Aorta (tissue), 5 donors: Measurements from ENCODE around the gene TMEM132D. TPM values are rescaled to one million over a fixed set of nuclear protein-coding genes. Genes with fewer than 3 reads are reported as not detected.

Experiments
- ATAC-seq: fragments of 200-7000 bp; cut with Tn5 transposase; one replicate; pipeline ENCODE4 v1.9.1; 2022; ENCODE audit warnings: moderate library complexity; ENCODE audit not compliant: low FRiP score
- DNase-seq, 2 donors: peaks; one replicate each; pipeline ENCODE4 v3.0.0-alpha.2; 2020
- H3K27ac ChIP-seq, 2 donors: one replicate each; pipeline ENCODE4 v1.5.1; 2013; ENCODE audit warnings: low read length in 2 of 2, mild to moderate bottlenecking in 2 of 2, moderate library complexity in 2 of 2, control low read depth in 1 of 2, inconsistent platforms in 1 of 2, low read depth in 1 of 2
- H3K27me3 ChIP-seq, 2 donors: one replicate each; pipeline ENCODE4 v1.6.1; 2013; ENCODE audit warnings: control low read depth in 1 of 2, low read length in 1 of 2, mild to moderate bottlenecking in 1 of 2, moderate library complexity in 1 of 2; ENCODE audit not compliant: insufficient read depth in 2 of 2, control insufficient read depth in 1 of 2
- H3K36me3 ChIP-seq, 2 donors: one replicate each; pipeline ENCODE4 v1.6.1; 2013; ENCODE audit warnings: control low read depth in 1 of 2, low read length in 1 of 2, mild to moderate bottlenecking in 1 of 2; ENCODE audit not compliant: insufficient read depth in 2 of 2, control insufficient read depth in 1 of 2
- H3K4me1 ChIP-seq, 2 donors: one replicate each; pipeline ENCODE4 v1.6.1; 2013; ENCODE audit warnings: low read length in 2 of 2, control low read depth in 1 of 2, mild to moderate bottlenecking in 1 of 2, moderate library complexity in 1 of 2; ENCODE audit not compliant: insufficient read depth in 2 of 2, control insufficient read depth in 1 of 2
- H3K4me3 ChIP-seq, 2 donors: one replicate each; pipeline ENCODE4 v1.5.1; 2013; ENCODE audit warnings: low read length in 2 of 2, control low read depth in 1 of 2, mild to moderate bottlenecking in 1 of 2
- H3K9me3 ChIP-seq: one replicate; pipeline ENCODE4 v1.6.1; 2013; ENCODE audit warnings: mild to moderate bottlenecking, low read length; ENCODE audit not compliant: control insufficient read depth
- WGBS, 2 donors: extraction: QIAGEN DNeasy Blood & Tissue Kit; methylation state at CpG; one replicate each; pipeline ENCODE4 v1.1.7; 2013; 5-methylcytosine and 5-hydroxymethylcytosine counted together
- intact Hi-C, 2 donors: fragments of 100-400 bp; cut with DNase I; formaldehyde crosslinking; loops; one replicate each; pipeline versions ENCODE4 v1.14.2 to v1.15.0; 2022
- polyA plus RNA-seq, 2 donors: library from polyadenylated mRNA; stranded (reverse); fragments of 200-250 nt; gene quantifications; one replicate each; pipeline ENCODE4 v1.2.3, GENCODE V29; 2013
- total RNA-seq, 2 donors: library from RNA; stranded (reverse); fragmentation: NEBNext Ultra II Directional; extraction: Animal tissue kit (Norgen Biotek cat#: 25700); gene quantifications; one replicate each; pipeline ENCODE4 v1.2.1, GENCODE V29; 2021
- donor health status: healthy with polysubstance abuse.
- donor health status: Bipolar disorder and iron deficiency.
- donor health status: DM: no; HTN: no; CAD: no.
- donor health status: DM: no; HTN: no; CAD: no.
- donor health status: DM: yes; HTN: yes; CAD: no.

The TMEM132D gene
- total and polyA plus RNA-seq, 4 donors, result not detected

- WGBS, 2 donors, result 88 to 92% methylated on average over 5 of the region's 5 CpGs
- no peak for DNase-seq
- Histone ChIP-seq H3K4me3 (no peak overlapping the region), H3K4me1 (no peaks in the 10 kb centered on the region), H3K9me3 (peaks cover 6% of the 10 kb centered on the region), H3K27ac (no peak overlapping the region), H3K36me3 (no peaks in the 10 kb centered on the region), H3K27me3 (no peaks in the 10 kb centered on the region)
- ATAC-seq, result no peak
- intact Hi-C loops, result no loop called here
Measured at GRCh38 chr12:129279771-129280170, 624.1 kb downstream of the TMEM132D start.

GRCh38 chr12:129276361-129277060 is 627.3 kb downstream of the TMEM132D start:
- H3K27ac ChIP-seq, result no peak overlapping the region
- no peaks in the 10 kb centered on the region for H3K4me1 ChIP-seq
- peaks cover 3% of the 10 kb centered on the region for H3K9me3 ChIP-seq
- H3K27me3 ChIP-seq, result no peaks in the 10 kb centered on the region
- H3K36me3 ChIP-seq, result no peaks in the 10 kb centered on the region
- ATAC-seq (no peak), DNase-seq (no peak)
- no peak overlapping the region for H3K4me3 ChIP-seq
- WGBS, 2 donors, result 43 to 54% methylated on average over 9 of the region's 9 CpGs
- intact Hi-C loops, result no loop called here

GRCh38 chr12:129269756-129270495 is 633.9 kb downstream of the TMEM132D start:
- H3K36me3 ChIP-seq, result no peaks in the 10 kb centered on the region
- no peak overlapping the region for H3K4me3 ChIP-seq
- no peak for DNase-seq
- ATAC-seq, result no peak
- peaks cover 2% of the 10 kb centered on the region for H3K9me3 ChIP-seq
- H3K27me3 ChIP-seq, result no peaks in the 10 kb centered on the region
- WGBS, 2 donors, result 58 to 59% methylated on average over 16 of the region's 16 CpGs
- no peak overlapping the region for H3K27ac ChIP-seq
- intact Hi-C loops, result no loop called here
- no peaks in the 10 kb centered on the region for H3K4me1 ChIP-seq

GRCh38 chr12:129258781-129259318 is 645.0 kb downstream of the TMEM132D start:
- WGBS, 2 donors, result 78 to 81% methylated on average over 5 of the region's 5 CpGs
- Histone ChIP-seq H3K4me3 (no peak overlapping the region), H3K36me3 (no peaks in the 10 kb centered on the region), H3K27me3 (no peaks in the 10 kb centered on the region), H3K27ac (no peak overlapping the region), H3K9me3 (peaks cover 3% of the 10 kb centered on the region), H3K4me1 (no peaks in the 10 kb centered on the region)
- DNase-seq (no peak), ATAC-seq (no peak)
- intact Hi-C loops, result no loop called here

- 74 to 77% methylated on average over 3 of the region's 3 CpGs for WGBS, 2 donors
- ATAC-seq, result no peak
- Histone ChIP-seq H3K4me3 (no peak overlapping the region), H3K9me3 (peaks cover 3% of the 10 kb centered on the region), H3K4me1 (no peaks in the 10 kb centered on the region), H3K36me3 (no peaks in the 10 kb centered on the region), H3K27me3 (no peaks in the 10 kb centered on the region), H3K27ac (no peak overlapping the region)
- intact Hi-C loops, result no loop called here
- DNase-seq, result no peak
Measured at GRCh38 chr12:129257524-129257923, 646.3 kb downstream of the TMEM132D start.

GRCh38 chr12:129246630-129247029 is 657.2 kb downstream of the TMEM132D start:
- Histone ChIP-seq H3K27me3 (no peaks in the 10 kb centered on the region), H3K9me3 (peaks cover 1% of the 10 kb centered on the region), H3K36me3 (no peaks in the 10 kb centered on the region), H3K4me1 (no peaks in the 10 kb centered on the region), H3K27ac (no peak overlapping the region), H3K4me3 (no peak overlapping the region)
- ATAC-seq (no peak), DNase-seq (no peak)
- intact Hi-C loops, result no loop called here
- WGBS, 2 donors, result 60 to 70% methylated on average over 2 of the region's 2 CpGs

GRCh38 chr12:129245769-129246168 is 658.1 kb downstream of the TMEM132D start:
- H3K4me1 ChIP-seq, result no peaks in the 10 kb centered on the region
- H3K27me3 ChIP-seq, result no peaks in the 10 kb centered on the region
- DNase-seq, result no peak
- no peaks in the 10 kb centered on the region for H3K36me3 ChIP-seq
- H3K9me3 ChIP-seq, result peaks cover 1% of the 10 kb centered on the region
- intact Hi-C loops, result no loop called here
- no peak overlapping the region for H3K4me3 ChIP-seq
- no peak overlapping the region for H3K27ac ChIP-seq
- ATAC-seq, result no peak
- 46 to 62% methylated on average over 9 of the region's 9 CpGs for WGBS, 2 donors

GRCh38 chr12:129241852-129242251 is 662.0 kb downstream of the TMEM132D start:
- Histone ChIP-seq H3K27me3 (no peaks in the 10 kb centered on the region), H3K27ac (no peak overlapping the region), H3K4me3 (no peak overlapping the region), H3K36me3 (no peaks in the 10 kb centered on the region), H3K4me1 (no peaks in the 10 kb centered on the region), H3K9me3 (no peaks in the 10 kb centered on the region)
- intact Hi-C loops, result no loop called here
- ATAC-seq, result no peak
- WGBS, 2 donors, result 43 to 66% methylated on average over 1 of the region's 1 CpG
- DNase-seq, result no peak

- no peaks in the 10 kb centered on the region for H3K27me3 ChIP-seq
- no peak overlapping the region for H3K27ac ChIP-seq
- H3K9me3 ChIP-seq, result no peaks in the 10 kb centered on the region
- H3K4me1 ChIP-seq, result no peaks in the 10 kb centered on the region
- no peaks in the 10 kb centered on the region for H3K36me3 ChIP-seq
- DNase-seq (no peak), ATAC-seq (no peak)
- intact Hi-C loops, result no loop called here
- 70 to 75% methylated on average over 5 of the region's 5 CpGs for WGBS, 2 donors
- no peak overlapping the region for H3K4me3 ChIP-seq
Measured at GRCh38 chr12:129237881-129238280, 665.9 kb downstream of the TMEM132D start.
